Small intestine (tissue), 7 donors: Measurements from ENCODE around the gene C1orf50. TPM values are rescaled to one million over a fixed set of nuclear protein-coding genes. Genes with fewer than 3 reads are reported as not detected.
A peak's percentile ranks its signal among the peaks of the same experiment; 100 is the strongest.

Source experiments
- DNase-seq, 2 donors: peaks; one replicate each; pipeline versions ENCODE4 v3.0.0 to v3.0.0-alpha.2; 2013
- FAIRE-seq: peaks from 2 replicates; lab custom pipeline; 2012; peaks lifted over from hg19 to GRCh38; lab: Jason Lieb, UNC
- H3K27ac ChIP-seq, 3 donors: one replicate each; pipeline ENCODE4 v1.5.1; 2013; ENCODE audit warnings: low read length in 2 of 3, mild to moderate bottlenecking in 2 of 3, control low read depth in 1 of 3, inconsistent platforms in 1 of 3, low read depth in 1 of 3, moderate library complexity in 1 of 3
- H3K27me3 ChIP-seq, 3 donors: one replicate each; pipeline ENCODE4 v1.6.1; 2013; ENCODE audit warnings: low read length in 3 of 3, inconsistent platforms in 1 of 3; ENCODE audit not compliant: control insufficient read depth in 3 of 3, insufficient read depth in 3 of 3
- H3K36me3 ChIP-seq, 3 donors: one replicate each; pipeline ENCODE4 v1.6.1; 2013; ENCODE audit warnings: low read length in 3 of 3, inconsistent platforms in 1 of 3, low read depth in 1 of 3, mild to moderate bottlenecking in 1 of 3, moderate library complexity in 1 of 3; ENCODE audit not compliant: control insufficient read depth in 3 of 3, insufficient read depth in 2 of 3
- H3K4me1 ChIP-seq, 3 donors: one replicate each; pipeline ENCODE4 v1.6.1; 2013; ENCODE audit warnings: low read length in 2 of 3, inconsistent platforms in 1 of 3, low read depth in 1 of 3, mild to moderate bottlenecking in 1 of 3, moderate library complexity in 1 of 3; ENCODE audit not compliant: control insufficient read depth in 3 of 3, insufficient read depth in 2 of 3
- H3K4me3 ChIP-seq, 3 donors: one replicate each; pipeline ENCODE4 v1.5.1; 2013; ENCODE audit warnings: low read length in 3 of 3, control low read depth in 1 of 3, inconsistent platforms in 1 of 3, low read depth in 1 of 3, mild to moderate bottlenecking in 1 of 3, moderate library complexity in 1 of 3
- H3K9me3 ChIP-seq, 2 donors: one replicate each; pipeline ENCODE4 v1.6.1; 2013; ENCODE audit warnings: low read depth in 1 of 2, low read length in 1 of 2; ENCODE audit not compliant: control insufficient read depth in 2 of 2, insufficient read depth in 1 of 2
- WGBS, 3 donors: extraction: QIAGEN DNeasy Blood & Tissue Kit; methylation state at CpG; one replicate each; pipeline ENCODE4 v1.1.7; 2013; 5-methylcytosine and 5-hydroxymethylcytosine counted together
- polyA plus RNA-seq, 4 donors: library from polyadenylated mRNA; stranded (reverse) in 3 of 4; unstranded in 1 of 4; fragments of 200-250 nt in 3 of 4; fragments of 120-200 nt in 1 of 4; gene quantifications; one replicate each; pipeline versions ENCODE4 v1.2.1 to v1.2.3, GENCODE V29; 2013
- donor health status: healthy with polysubstance abuse.
- donor health status: control.
- donor health status: control.
- donor health status: Bipolar disorder and iron deficiency.
- donor health status: healthy.

C1orf50 gene
- polyA plus RNA-seq, 4 donors: 3.9 to 9.1 (median 5.0) TPM

DNA sequence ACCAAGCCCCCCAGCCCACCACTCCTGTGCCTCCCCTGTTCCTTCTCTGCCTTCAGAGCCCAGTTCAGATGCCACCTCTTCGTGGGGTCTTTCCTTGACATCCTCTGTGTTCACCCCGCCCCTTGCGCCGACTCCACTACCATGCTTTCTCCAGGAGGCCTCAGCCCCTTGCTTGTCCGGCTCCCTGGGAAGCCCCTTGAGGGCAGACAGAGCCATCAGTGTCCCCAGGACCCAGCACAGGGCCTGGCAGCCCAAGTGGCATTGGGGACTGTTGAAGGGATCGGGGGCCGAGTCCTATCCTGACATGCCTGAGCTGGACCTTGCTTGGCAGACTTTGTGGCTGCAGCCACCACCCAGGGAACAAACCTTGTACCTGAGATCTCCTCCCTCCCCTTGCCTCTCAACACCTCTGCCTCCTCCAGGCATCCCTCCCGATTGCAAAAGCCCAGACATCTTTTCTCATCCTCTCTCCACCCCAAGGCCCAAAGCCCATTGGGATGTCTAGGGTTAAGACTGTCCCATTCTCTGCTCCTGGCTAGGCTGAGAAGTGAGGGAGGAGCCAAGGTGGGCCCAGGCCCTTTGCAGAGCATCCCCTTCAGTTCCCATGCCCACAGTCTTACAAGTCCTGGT is 30.4 kb upstream of the C1orf50 start:
- Histone ChIP-seq H3K27me3 (no peaks in the 10 kb centered on the region), H3K4me1 (peaks cover 0 to 29% (median 2%) of the 10 kb centered on the region in 3 donors), H3K9me3 (no peaks in the 10 kb centered on the region), H3K36me3 (no peaks in the 10 kb centered on the region), H3K27ac (no peak overlapping the region), H3K4me3 (no peak overlapping the region)
- DNase-seq: no peak
- no peak for FAIRE-seq
- WGBS, 3 donors: 84 to 97% (median 90%) methylated on average over 7 to 8 of the region's 8 CpGs

DNA sequence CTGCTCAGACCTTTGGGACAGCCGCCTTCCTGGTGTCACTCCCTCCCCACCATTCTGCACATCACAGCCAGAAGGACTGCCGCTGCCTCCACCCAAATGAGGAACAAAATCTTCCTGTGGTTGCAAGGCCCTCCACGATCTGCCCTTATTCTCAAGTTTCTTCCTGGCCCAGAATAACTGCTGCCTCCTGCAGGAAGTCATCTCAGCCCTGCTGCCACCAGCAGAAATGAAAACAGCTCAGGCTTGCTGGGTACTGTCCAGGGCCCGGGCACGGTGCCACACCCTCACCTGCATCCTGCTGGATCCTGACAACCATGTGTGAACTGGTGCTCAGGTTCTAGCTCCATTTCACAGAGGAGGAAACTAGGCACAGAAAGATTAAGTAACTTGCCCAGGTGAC is 29.8 kb upstream of the C1orf50 start:
- FAIRE-seq: no peak
- 30 to 38% (median 37%) methylated on average over 5 of the region's 5 CpGs for WGBS, 3 donors
- DNase-seq: peak in 1 of 2 donors; percentile 48

DNA sequence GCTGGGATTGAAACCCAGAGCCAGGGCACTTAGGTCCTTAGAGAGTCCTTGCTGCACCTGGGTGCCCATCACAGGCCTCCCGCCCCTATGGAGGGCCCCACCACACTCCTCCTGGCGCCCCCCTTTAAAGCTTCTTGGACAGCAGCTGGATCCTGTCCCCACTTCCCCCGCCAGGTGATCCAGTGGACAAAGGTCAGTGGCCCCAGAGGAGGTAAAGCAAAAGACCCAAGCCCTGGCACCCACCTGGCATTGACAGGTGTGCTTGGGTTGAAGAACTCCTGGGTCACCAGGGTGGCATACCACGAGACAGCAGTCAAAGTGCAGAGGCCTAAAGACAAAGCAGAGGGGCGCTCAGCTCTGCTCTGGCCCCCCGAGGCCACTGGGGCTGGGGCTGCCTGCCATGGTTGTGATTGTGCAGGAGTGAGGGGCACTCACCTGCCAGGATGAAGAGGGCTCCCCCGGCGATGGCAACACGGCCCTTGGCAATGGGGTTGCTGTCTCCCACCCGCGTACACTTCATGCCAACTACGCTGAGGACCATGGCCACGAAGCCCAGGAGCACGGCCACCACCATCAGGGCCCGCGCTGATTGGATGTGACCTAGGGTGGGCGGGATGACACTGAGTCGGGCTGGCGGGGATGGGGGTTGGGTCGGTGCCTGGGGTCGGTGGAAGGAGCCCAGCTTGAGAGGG is 28.9 kb upstream of the C1orf50 start:
- FAIRE-seq (no peak), DNase-seq (no peak)
- WGBS, 3 donors: 81 to 87% (median 81%) methylated on average over 19 to 21 of the region's 21 CpGs
- Histone ChIP-seq H3K9me3 (no peaks in the 10 kb centered on the region), H3K27me3 (no peaks in the 10 kb centered on the region), H3K4me1 (peaks cover 0 to 29% (median 0%) of the 10 kb centered on the region in 3 donors), H3K36me3 (no peaks in the 10 kb centered on the region), H3K27ac (no peak overlapping the region), H3K4me3 (no peak overlapping the region)

More for the DNA sequence above, 29.8 kb upstream of the C1orf50 start:
- Histone ChIP-seq H3K27ac (no peak overlapping the region), H3K9me3 (no peaks in the 10 kb centered on the region), H3K4me1 (peaks cover 0 to 29% (median 0%) of the 10 kb centered on the region in 3 donors), H3K36me3 (no peaks in the 10 kb centered on the region), H3K4me3 (no peak overlapping the region), H3K27me3 (no peaks in the 10 kb centered on the region)

DNA sequence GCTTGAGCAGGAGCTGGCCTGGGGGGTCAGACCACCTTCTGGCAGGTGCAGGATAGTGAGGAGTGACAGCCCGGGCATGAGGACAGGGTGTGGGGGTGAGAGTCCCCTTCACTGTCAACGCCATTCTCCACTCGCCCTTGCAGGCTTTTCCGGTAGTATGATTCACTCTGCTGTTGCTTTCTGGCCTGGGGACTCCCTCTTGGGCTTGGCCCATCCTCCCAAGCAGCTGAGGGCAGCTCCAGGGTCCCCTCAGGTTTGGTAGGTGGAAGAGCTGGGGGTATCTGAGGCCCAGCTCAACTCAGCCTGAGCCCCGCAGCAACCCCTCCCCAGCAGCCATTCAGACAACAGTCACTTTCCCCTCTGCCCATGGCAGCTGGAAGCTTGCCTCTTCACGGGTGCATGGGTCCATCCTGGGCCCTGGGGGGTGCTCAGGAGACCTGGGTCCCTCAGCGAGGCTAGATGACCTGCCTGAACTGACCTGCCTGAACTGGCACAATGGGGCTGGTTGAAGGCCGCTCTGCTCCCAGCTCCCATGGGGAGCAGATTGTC is 28.3 kb upstream of the C1orf50 start:
- FAIRE-seq (no peak), DNase-seq (no peak)
- Histone ChIP-seq H3K4me1 (peaks cover 0 to 26% (median 0%) of the 10 kb centered on the region in 3 donors), H3K27me3 (no peaks in the 10 kb centered on the region), H3K9me3 (no peaks in the 10 kb centered on the region), H3K27ac (no peak overlapping the region), H3K36me3 (no peaks in the 10 kb centered on the region), H3K4me3 (no peak overlapping the region)
- 84 to 87% (median 86%) methylated on average over 8 of the region's 8 CpGs for WGBS, 3 donors

DNA sequence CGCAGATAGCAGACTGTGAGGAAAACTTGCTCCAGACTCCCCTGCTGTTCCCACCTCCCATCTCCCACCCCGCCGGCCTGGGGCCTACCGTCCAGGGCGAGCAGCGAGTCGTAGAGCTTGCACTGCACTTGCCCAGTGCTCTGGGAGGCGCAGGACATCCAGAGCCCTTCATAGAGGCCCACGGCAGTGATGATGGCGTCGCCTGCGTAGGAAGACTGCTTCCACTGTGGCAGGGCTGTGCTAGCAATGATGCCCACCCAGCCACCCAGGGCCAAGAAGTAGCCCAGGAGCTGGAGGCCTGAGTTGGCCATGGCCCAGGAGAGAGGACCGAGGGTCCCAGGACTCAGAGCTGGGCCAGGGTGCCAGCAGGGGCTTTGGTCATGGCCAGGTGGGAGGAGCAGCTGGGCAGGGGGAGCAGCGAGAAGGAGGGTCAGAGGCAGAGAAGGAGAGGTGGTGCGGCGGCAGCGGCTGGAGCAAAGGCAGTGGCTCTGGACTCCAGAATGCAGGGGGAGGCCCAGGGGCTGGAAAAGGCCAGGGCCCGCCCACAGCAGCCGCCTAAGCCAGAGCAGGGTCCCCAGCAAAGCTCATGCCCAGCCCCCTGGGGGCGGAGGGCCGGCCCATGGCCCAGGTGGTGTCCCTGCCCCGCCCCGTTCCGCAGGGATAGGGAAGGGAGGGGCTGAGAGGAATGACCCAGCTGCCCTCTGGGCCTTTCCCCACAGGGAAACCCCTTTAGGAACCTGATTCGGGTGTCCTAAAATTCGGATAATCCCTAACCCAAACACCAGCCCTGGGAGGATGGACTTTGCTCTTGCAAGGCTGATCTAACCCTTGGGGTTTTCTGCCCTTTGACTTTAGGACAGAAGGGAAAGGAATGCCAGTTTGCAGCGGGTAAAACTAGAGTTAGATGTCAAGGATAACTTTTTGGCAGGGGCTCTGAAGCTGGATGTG is 27.0 kb upstream of the C1orf50 start, which contains the start of gene CLDN19:
TSS of gene CLDN19 (minus strand) at position 484 of the 948 bp plus-strand sequence. CDS start at position 311, 173 bp downstream.
- H3K27me3 ChIP-seq: no peaks in the 10 kb centered on the region
- H3K36me3 ChIP-seq: no peaks in the 10 kb centered on the region
- WGBS, 3 donors: 63 to 71% (median 67%) methylated on average over 25 to 27 of the region's 27 CpGs
- no peaks in the 10 kb centered on the region for H3K9me3 ChIP-seq
- no peak within 1 kb of the TSS for H3K27ac ChIP-seq
- no peak within 1 kb of the TSS for H3K4me3 ChIP-seq
- H3K4me1 ChIP-seq: peaks cover 0 to 13% (median 0%) of the 10 kb centered on the region in 3 donors
- FAIRE-seq (no peak), DNase-seq (peak; percentile 28 to 61)

DNA sequence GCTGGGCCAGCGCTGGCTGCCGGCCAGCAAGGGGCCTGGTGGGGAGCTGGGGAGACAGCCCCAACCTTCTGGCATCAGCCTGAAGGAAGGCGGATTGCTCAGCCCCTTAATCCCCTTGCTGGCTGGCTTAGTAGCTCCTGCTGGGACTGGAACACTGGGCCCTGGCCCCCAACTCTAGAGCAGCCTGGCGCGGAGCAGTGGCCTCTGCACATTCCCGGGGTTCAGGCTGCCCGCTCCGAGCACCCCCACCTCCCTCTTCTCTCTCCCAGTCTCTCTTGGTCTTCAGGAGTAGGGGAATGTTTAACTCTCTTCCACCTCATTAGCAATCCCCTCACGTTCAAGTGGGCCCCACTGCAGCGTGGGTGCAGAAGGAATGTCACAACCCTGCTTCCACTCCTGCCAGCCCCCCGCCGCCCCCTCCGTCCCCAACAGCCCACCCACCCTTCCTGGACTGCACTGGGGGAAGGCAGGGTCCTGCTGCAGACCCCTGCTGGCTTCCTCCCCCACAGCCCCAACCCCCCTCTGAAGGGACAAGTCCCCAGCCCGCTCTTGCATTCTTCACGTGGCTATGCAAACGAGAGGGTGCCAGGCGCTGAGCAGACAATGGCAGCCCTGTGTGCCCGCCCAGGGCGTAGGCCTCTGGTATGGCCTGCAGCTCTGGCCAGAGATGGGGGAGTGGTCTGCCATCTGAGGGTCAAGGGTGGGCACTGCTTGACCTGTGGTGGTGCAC is 26.0 kb upstream of the C1orf50 start:
- H3K4me3 ChIP-seq: no peak overlapping the region
- FAIRE-seq: no peak
- peaks cover 0 to 13% (median 0%) of the 10 kb centered on the region in 3 donors for H3K4me1 ChIP-seq
- no peaks in the 10 kb centered on the region for H3K9me3 ChIP-seq
- H3K36me3 ChIP-seq: peaks cover 0 to 8% (median 0%) of the 10 kb centered on the region in 3 donors
- DNase-seq: no peak
- no peak overlapping the region for H3K27ac ChIP-seq
- no peaks in the 10 kb centered on the region for H3K27me3 ChIP-seq
- WGBS, 3 donors: 78% methylated on average over 17 to 19 of the region's 19 CpGs

DNA sequence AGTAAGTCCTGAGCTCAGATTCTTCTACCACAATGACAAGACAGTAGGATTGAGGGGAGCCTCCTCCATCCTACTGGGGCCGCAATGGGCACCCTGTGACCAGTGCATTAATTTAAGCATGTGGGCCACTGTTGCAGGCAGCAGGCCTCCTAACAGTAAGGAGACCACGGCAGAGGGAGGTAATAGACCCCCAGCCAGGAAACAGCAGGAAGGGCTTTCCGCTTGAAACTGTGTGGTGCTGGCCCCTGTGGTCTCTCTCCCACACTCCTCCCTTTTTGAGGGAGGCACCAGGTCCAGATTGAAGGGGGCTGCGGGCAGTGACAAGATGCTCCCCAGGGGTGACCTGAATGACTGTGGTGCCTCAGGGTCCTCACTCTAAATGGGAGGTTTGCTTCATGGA is 25.3 kb upstream of the C1orf50 start:
- FAIRE-seq: no peak
- Histone ChIP-seq H3K36me3 (peaks cover 0 to 15% (median 0%) of the 10 kb centered on the region in 3 donors), H3K4me1 (peaks cover 0 to 13% (median 0%) of the 10 kb centered on the region in 3 donors), H3K9me3 (no peaks in the 10 kb centered on the region), H3K27me3 (no peaks in the 10 kb centered on the region), H3K27ac (no peak overlapping the region), H3K4me3 (no peak overlapping the region)
- 87 to 98% (median 95%) methylated on average over 4 of the region's 4 CpGs for WGBS, 3 donors
- no peak for DNase-seq
